GM10248 (cell line): Measurements from ENCODE around the gene RASA1.
"Not testable (repeated sequence)": the region's sequence is repeated elsewhere in the genome, so short reads cannot be mapped to it uniquely, and the experiment has no call there.

Source experiments
- CTCF ChIA-PET: fragments of 300-600 bp; sonication (Branson Sonifier 250); formaldehyde crosslinking; extraction: SDS; loops from one replicate; lab custom pipeline; 2021; ENCODE audit warnings: antibody characterized with exemption; lab: Yijun Ruan, JAX
- POLR2A ChIA-PET: fragments of 350-650 bp; sonication (Branson Sonifier 250); formaldehyde crosslinking; extraction: SDS; loops from one replicate; lab custom pipeline; 2020; ENCODE audit warnings: antibody characterized with exemption; lab: Yijun Ruan, JAX
- DNase-seq: peaks from one replicate; pipeline ENCODE4 v3.0.0; 2012; ENCODE audit errors: extremely low spot score
- TF ChIP-seq, protein P1 (sequence below): IDR thresholded peaks from 2 replicates; pipeline ENCODE4 v1.5.1; 2012; ENCODE audit warnings: mild to moderate bottlenecking, low read depth; ENCODE audit errors: extremely low read depth, missing control alignments, control extremely low read depth

The RASA1 gene

DNA sequence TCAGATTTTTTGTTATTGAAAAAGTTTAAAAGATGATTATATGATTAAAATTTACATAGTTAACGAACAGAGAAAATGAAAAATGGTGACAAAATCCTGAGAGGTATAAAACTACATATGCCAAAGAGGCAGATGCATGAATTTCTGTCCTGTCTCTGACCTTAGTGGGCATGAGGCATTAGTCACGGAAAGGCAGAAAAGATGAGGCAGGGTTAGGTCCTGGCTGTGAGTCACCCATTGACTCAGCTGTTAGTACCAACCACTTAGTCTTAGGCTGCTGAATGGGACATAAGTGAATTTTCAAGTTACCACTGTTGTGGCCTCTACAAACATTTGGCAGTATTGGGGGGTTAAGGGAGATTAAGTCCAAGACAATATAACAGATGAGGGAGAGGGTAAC lies 33.1 kb downstream of the RASA1 start:
- DNase-seq: no peak
- TF ChIP-seq, protein P1, sequence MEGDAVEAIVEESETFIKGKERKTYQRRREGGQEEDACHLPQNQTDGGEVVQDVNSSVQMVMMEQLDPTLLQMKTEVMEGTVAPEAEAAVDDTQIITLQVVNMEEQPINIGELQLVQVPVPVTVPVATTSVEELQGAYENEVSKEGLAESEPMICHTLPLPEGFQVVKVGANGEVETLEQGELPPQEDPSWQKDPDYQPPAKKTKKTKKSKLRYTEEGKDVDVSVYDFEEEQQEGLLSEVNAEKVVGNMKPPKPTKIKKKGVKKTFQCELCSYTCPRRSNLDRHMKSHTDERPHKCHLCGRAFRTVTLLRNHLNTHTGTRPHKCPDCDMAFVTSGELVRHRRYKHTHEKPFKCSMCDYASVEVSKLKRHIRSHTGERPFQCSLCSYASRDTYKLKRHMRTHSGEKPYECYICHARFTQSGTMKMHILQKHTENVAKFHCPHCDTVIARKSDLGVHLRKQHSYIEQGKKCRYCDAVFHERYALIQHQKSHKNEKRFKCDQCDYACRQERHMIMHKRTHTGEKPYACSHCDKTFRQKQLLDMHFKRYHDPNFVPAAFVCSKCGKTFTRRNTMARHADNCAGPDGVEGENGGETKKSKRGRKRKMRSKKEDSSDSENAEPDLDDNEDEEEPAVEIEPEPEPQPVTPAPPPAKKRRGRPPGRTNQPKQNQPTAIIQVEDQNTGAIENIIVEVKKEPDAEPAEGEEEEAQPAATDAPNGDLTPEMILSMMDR: no peak
- POLR2A ChIA-PET: no interaction called here
- CTCF ChIA-PET: no interaction called here

DNA sequence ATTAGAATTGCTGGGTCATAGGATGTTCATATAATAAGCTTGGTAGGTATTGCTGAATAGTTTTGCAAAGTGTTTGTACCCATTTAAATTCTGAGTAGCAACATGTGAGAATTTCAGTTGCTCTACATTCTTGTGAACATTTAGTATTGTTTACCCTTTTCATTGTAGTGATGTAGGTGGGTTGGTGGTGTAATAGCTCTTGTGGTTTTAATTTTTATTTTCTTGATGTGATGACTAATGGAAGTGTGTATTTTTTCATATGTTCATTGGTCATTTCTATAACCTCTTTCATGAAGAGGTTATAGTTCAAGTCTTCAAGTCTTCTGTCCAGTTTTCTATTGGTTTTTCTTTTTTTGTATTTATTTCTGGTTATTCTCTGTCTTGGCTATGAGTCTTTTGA lies 34.4 kb downstream of the RASA1 start:
- DNase-seq: no peak
- TF ChIP-seq, protein P1: no peak
- POLR2A ChIA-PET: no interaction called here
- CTCF ChIA-PET: interaction anchor here (1.5 kb wide), 1 partner anchor 20 kb away, joined by 3 read pairs; no protein-coding TSS in a partner anchor

DNA sequence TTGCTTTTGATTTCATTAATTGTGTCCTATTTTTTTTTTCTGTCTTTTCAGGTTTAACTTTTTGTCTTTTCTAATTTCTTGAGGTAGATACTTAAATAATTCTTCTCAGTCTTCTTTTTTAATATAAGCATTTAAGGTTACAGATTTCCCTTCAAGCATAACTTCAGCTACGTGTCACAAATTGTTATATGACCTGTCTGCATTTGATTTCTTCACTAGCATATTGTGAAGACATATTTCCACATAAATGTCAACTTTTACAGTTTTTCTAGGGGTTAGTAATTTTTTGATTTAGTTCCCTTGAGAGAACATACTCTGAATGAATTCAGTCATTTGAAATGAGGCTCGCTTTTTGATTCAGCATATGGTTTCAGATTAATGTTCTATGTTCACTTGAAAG lies 35.6 kb downstream of the RASA1 start:
- ChIA-PET POLR2A (no interaction called here), CTCF (interaction anchor here (0.7 to 1.5 kb wide), 3 partner anchors 10 to 19 kb away, joined by 3 read pairs; no protein-coding TSS in a partner anchor)
- DNase-seq: no peak
- TF ChIP-seq, protein P1: no peak

DNA sequence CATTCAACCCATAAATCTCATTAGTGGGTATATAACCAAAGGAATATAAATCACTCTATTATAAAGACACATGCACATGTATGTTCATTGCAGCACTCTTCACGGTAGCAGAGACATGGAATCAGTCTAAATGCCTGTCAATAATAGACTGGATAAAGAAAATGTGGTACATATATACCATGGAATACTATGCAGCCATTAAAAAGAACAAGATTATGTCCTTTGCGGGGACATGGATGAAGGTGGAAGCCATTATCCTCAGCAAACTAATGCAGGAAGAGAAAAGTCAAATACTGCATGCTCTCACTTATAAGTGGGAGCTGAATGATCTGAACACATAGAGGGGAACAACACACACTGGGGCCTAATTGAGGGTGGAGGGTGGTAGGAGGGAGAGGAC lies 38.4 kb downstream of the RASA1 start:
- DNase-seq, CTCF ChIA-PET, POLR2A ChIA-PET: not testable (repeated sequence)

DNA sequence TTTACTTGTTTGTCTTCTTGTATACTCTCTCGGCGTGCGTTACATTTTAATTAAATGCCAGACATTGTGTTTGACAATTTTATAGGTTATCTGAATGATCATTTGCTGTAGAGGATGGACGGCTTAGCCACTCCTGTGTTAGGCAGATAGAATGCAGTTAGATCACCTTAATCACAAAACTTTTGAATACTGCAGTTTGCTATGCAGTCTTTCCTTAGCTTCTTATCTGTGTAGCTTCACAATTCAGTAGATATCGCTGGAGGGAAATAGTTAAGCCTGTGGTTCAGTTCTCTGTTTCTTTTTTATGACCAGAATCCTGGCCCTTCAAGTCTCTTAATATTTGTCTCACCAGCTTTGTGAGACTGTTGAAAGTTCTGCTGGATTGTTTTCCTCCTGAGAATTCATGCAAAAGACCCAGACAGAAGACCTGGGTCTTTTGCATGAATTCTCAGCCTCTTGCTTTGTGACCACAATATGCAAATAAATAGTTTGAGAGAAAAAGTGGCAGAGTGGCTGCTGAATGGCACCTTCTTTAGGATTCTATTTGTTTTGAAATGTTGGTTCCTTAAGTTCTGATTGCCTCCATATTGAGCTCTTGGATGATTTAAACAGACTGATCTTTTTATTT lies 40.2 kb downstream of the RASA1 start:
- CTCF ChIA-PET: interaction anchor here (0.7 kb wide), 1 partner anchor 62 kb away, joined by 3 read pairs; no protein-coding TSS in a partner anchor
- DNase-seq: no peak
- TF ChIP-seq, protein P1: no peak
- POLR2A ChIA-PET: no interaction called here

DNA sequence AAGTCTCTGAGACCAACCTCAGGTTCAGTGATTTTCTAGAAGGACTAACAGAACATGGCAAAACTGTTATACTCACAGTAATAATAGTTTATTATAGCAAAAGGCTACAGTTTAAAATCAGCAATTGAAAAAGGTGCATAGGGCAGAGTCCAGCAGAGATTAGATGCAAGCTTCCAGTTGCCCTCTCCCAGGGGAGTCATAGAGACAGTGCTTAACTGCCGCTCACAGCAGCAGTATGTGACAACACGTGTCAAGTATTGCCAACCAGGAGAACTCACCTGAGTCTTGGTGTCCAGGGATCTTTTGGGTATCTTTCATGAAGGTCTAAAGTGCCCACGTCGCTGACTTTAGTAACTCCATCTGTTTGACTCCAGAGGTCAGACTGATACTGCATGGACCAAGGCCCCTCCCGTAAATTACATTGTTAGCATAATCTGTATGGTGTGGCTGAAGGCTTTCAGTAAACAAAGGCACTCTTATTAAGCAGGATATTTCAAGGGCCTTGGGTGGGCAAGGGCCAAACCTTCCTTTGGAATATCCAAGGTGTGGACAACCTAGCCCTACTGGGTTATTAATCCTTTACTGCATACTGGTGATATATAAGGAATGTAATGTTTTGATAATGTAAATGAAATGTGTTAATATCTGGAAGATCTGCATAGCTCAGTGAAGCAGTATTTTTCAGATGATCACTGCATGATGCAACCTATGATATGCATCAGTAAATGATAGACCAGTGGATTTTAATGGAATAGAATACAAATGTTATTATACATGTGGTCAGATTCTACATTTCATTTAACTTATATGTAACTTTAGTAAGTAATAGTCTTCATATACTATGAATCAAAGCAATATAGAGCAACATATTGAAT lies 44.0 kb downstream of the RASA1 start:
- ChIA-PET POLR2A (no interaction called here), CTCF (interaction anchor here (1.3 kb wide), 1 partner anchor 28 kb away, joined by 4 read pairs; no protein-coding TSS in a partner anchor)
- no peak for DNase-seq
- TF ChIP-seq, protein P1: no peak
